B cell (primary cell): ENCODE data around the gene ZCCHC7.

ENCODE experiments used
- CTCF ChIP-seq: fragments of 200-600 bp; IDR thresholded peaks from one replicate; pipeline ENCODE4 v1.8.0; 2022; ENCODE audit warnings: antibody characterized with exemption, mild to moderate bottlenecking
- EZH2 ChIP-seq: IDR thresholded peaks from 2 replicates; pipeline ENCODE4 v1.6.1; 2012; ENCODE audit warnings: borderline replicate concordance, low read depth, mild to moderate bottlenecking, moderate library complexity, low read length; ENCODE audit not compliant: insufficient read depth, poor library complexity, severe bottlenecking

GRCh38 chr9:37404590-37404989 lies 284.2 kb downstream of the ZCCHC7 start:
- TF ChIP-seq CTCF: no peak
- no peak for TF ChIP-seq EZH2
